ENCODE results near the gene MPHOSPH8. TPM values are rescaled to one million over a fixed set of nuclear protein-coding genes. Genes with fewer than 3 reads are reported as not detected.
A peak's percentile ranks its signal among the peaks of the same experiment; 100 is the strongest.
"Not testable (repeated sequence)": the region's sequence is repeated elsewhere in the genome, so short reads cannot be mapped to it uniquely, and the experiment has no call there.

MPHOSPH8 gene
- total and polyA plus RNA-seq, 2 donors (not counting 1 experiment from before 2014, with no cell fraction given) = 18.3 to 18.8 TPM

DNA sequence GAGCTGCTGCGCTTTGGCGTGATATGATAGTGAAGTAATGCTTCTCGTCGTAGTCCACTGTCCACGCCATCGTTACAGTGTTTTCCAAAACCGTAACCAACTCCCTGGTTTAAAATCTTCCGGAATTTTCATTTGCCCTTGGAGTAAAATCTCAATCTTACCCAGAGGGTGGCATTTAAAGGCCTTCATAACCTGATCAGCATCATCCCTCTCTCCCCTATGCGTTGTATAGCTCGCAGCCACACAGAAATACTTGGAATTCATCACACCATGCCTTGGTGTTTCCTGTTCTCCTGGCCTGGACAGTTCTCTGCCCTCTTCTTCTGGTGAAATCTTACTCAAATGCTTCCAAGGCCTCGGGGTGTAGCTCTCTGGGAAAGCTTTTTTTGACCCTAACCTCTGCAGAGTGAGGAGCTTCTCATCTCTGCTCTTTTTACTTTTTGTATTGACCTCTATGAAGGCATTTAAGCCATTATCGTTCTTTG, 839 bp downstream of the MPHOSPH8 start:
- H3K27ac ChIP-seq (ENCODE audit: insufficient read depth, low read length) = peak overlapping the region; percentile 84
- H3K27me3 ChIP-seq (ENCODE audit: control insufficient read depth, insufficient read depth, low read length) = no peaks in the 10 kb centered on the region
- peaks cover 41% of the 10 kb centered on the region for H3K79me2 ChIP-seq (ENCODE audit: control insufficient read depth, insufficient read depth, low read length)
- H3K4me1 ChIP-seq (ENCODE audit: control insufficient read depth, extremely low read depth, insufficient read depth, low read length) = no peaks in the 10 kb centered on the region
- peak overlapping the region; percentile 83 to 99 (median 95) for H3K4me3 ChIP-seq (replicated peaks in 1 of 4; ENCODE audit: control extremely low read depth in 1 of 4, insufficient read depth in 1 of 4, low read depth in 3 of 4, low read length in 4 of 4)
- DNase-seq (ENCODE audit: low read depth in 2 of 2) = peak; percentile 38 to 54
- H4K20me1 ChIP-seq (ENCODE audit: control insufficient read depth, extremely low read depth, insufficient read depth, low read length) = no peaks in the 10 kb centered on the region
- H3K9me3 ChIP-seq (ENCODE audit: control insufficient read depth, insufficient read depth, low read depth, low read length) = no peaks in the 10 kb centered on the region
- no peak for TF ChIP-seq EZH2 (IDR thresholded peaks at IDR 0.05; ENCODE audit: low read length, missing control alignments)
- TF ChIP-seq, protein P1, sequence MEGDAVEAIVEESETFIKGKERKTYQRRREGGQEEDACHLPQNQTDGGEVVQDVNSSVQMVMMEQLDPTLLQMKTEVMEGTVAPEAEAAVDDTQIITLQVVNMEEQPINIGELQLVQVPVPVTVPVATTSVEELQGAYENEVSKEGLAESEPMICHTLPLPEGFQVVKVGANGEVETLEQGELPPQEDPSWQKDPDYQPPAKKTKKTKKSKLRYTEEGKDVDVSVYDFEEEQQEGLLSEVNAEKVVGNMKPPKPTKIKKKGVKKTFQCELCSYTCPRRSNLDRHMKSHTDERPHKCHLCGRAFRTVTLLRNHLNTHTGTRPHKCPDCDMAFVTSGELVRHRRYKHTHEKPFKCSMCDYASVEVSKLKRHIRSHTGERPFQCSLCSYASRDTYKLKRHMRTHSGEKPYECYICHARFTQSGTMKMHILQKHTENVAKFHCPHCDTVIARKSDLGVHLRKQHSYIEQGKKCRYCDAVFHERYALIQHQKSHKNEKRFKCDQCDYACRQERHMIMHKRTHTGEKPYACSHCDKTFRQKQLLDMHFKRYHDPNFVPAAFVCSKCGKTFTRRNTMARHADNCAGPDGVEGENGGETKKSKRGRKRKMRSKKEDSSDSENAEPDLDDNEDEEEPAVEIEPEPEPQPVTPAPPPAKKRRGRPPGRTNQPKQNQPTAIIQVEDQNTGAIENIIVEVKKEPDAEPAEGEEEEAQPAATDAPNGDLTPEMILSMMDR (conservative IDR thresholded peaks at IDR 0.05 in 1 of 2, IDR thresholded peaks at IDR 0.05 in 1 of 2; ENCODE audit: low read depth in 1 of 2, low read length in 2 of 2) = no peak
- peak overlapping the region; percentile 76 for H3K9ac ChIP-seq (ENCODE audit: insufficient read depth, low read length)
- H2AFZ ChIP-seq (ENCODE audit: low read length) = peak overlapping the region; percentile 93
- no peaks in the 10 kb centered on the region for H3K36me3 ChIP-seq (ENCODE audit: control insufficient read depth, insufficient read depth, low read length)
- peak overlapping the region; percentile 49 for H3K4me2 ChIP-seq (ENCODE audit: extremely low read depth, insufficient read depth, low read length)

DNA sequence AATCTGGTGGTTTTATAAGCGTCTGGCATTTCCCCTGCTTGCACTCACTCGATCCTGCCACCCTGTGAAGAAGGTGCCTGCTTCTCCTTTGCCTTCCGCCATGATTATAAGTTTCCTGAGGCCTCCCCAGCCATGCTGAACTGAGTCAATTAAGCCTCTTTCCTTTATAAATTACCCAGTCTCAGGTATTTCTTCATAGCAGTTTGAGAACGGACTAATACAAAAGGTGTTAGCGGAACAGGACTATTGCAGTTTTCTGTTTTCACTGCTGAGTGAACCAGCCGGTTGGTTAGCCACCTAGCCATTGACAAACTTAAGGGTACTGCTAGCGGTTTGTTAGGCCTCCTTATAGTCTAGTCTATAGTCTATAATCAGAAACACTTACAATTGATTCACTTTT, 2.5 kb downstream of the MPHOSPH8 start:
- Histone ChIP-seq H3K79me2 (ENCODE audit: control insufficient read depth, insufficient read depth, low read length) (peaks cover 51% of the 10 kb centered on the region), H3K4me3 (replicated peaks in 1 of 4; ENCODE audit: control extremely low read depth in 1 of 4, insufficient read depth in 1 of 4, low read depth in 3 of 4, low read length in 4 of 4) (peak overlapping the region in 1 of 4 experiments; percentile 93)
- not testable (repeated sequence) for H3K36me3 ChIP-seq (ENCODE audit: control insufficient read depth, insufficient read depth, low read length); H3K4me1 ChIP-seq (ENCODE audit: control insufficient read depth, extremely low read depth, insufficient read depth, low read length); H3K9me3 ChIP-seq (ENCODE audit: control insufficient read depth, insufficient read depth, low read depth, low read length); H2AFZ ChIP-seq (ENCODE audit: low read length); H3K9ac ChIP-seq (ENCODE audit: insufficient read depth, low read length); DNase-seq (ENCODE audit: low read depth in 2 of 2); H3K27me3 ChIP-seq (ENCODE audit: control insufficient read depth, insufficient read depth, low read length); H3K4me2 ChIP-seq (ENCODE audit: extremely low read depth, insufficient read depth, low read length); H3K27ac ChIP-seq (ENCODE audit: insufficient read depth, low read length); H4K20me1 ChIP-seq (ENCODE audit: control insufficient read depth, extremely low read depth, insufficient read depth, low read length)

- no peaks in the 10 kb centered on the region for H3K27me3 ChIP-seq (ENCODE audit: control insufficient read depth, insufficient read depth, low read length)
- H3K4me2 ChIP-seq (ENCODE audit: extremely low read depth, insufficient read depth, low read length) = no peak overlapping the region
- H3K9ac ChIP-seq (ENCODE audit: insufficient read depth, low read length) = no peak overlapping the region
- no peak overlapping the region for H2AFZ ChIP-seq (ENCODE audit: low read length)
- peaks cover 3% of the 10 kb centered on the region for H3K36me3 ChIP-seq (ENCODE audit: control insufficient read depth, insufficient read depth, low read length)
- peaks cover 12% of the 10 kb centered on the region for H3K79me2 ChIP-seq (ENCODE audit: control insufficient read depth, insufficient read depth, low read length)
- H3K4me1 ChIP-seq (ENCODE audit: control insufficient read depth, extremely low read depth, insufficient read depth, low read length) = no peaks in the 10 kb centered on the region
- H3K27ac ChIP-seq (ENCODE audit: insufficient read depth, low read length) = no peak overlapping the region
- TF ChIP-seq, protein P1 (conservative IDR thresholded peaks at IDR 0.05 in 1 of 2, IDR thresholded peaks at IDR 0.05 in 1 of 2; ENCODE audit: low read depth in 1 of 2, low read length in 2 of 2) = no peak
- no peak for TF ChIP-seq EZH2 (IDR thresholded peaks at IDR 0.05; ENCODE audit: low read length, missing control alignments)
- H3K9me3 ChIP-seq (ENCODE audit: control insufficient read depth, insufficient read depth, low read depth, low read length) = no peaks in the 10 kb centered on the region
- H3K4me3 ChIP-seq (replicated peaks in 1 of 4; ENCODE audit: control extremely low read depth in 1 of 4, insufficient read depth in 1 of 4, low read depth in 3 of 4, low read length in 4 of 4) = no peak overlapping the region
- no peak for DNase-seq (ENCODE audit: low read depth in 2 of 2)
- H4K20me1 ChIP-seq (ENCODE audit: control insufficient read depth, extremely low read depth, insufficient read depth, low read length) = no peaks in the 10 kb centered on the region
Observed at GRCh38 chr13:19643652-19644051, 10.2 kb downstream of the MPHOSPH8 start.

Measured in fibroblast of lung (primary cell).